Activated CD4-positive, alpha-beta memory T cell treated with anti-CD3 and anti-CD28 coated beads, Interleukin-2, amount 10 ng/mL, durations not matched to agents 7 days and 5 days (primary cell): ENCODE results near the gene AMTN. TPM values are rescaled to one million over a fixed set of nuclear protein-coding genes. Genes with fewer than 3 reads are reported as not detected.
"Not testable (repeated sequence)": the region's sequence is repeated elsewhere in the genome, so short reads cannot be mapped to it uniquely, and the experiment has no call there.

Experiments
- CTCF ChIA-PET: fragments of 350-600 bp; sonication (Branson Sonifier 250); formaldehyde crosslinking; loops from one replicate; lab custom pipeline; 2021; ENCODE audit warnings: antibody characterized with exemption, inconsistent platforms; lab: Charles Lee
- POLR2A ChIA-PET: fragments of 350-600 bp; sonication (Branson Sonifier 250); formaldehyde crosslinking; loops from one replicate; lab custom pipeline; 2021; ENCODE audit warnings: antibody characterized with exemption; lab: Charles Lee
- DNase-seq: peaks from one replicate; pipeline ENCODE4 v3.0.0-alpha.2; 2020
- H3K27ac Mint-ChIP-seq: one replicate; pipeline ENCODE4 v1.8.0; 2021; ENCODE audit warnings: mild to moderate bottlenecking, mixed read lengths
- H3K27me3 Mint-ChIP-seq: one replicate; pipeline ENCODE4 v1.8.0; 2021; ENCODE audit warnings: mixed read lengths
- H3K36me3 Mint-ChIP-seq: one replicate; pipeline ENCODE4 v1.8.0; 2021; ENCODE audit warnings: low read depth, mixed read lengths
- H3K4me1 Mint-ChIP-seq: one replicate; pipeline ENCODE4 v1.8.0; 2021; ENCODE audit warnings: mixed read lengths
- H3K4me3 Mint-ChIP-seq: one replicate; pipeline ENCODE4 v1.8.0; 2021; ENCODE audit warnings: mild to moderate bottlenecking, mixed read lengths
- H3K9me3 Mint-ChIP-seq: one replicate; pipeline ENCODE4 v1.8.0; 2021; ENCODE audit warnings: mixed read lengths
- total RNA-seq, 2 experiments: library from RNA; stranded (reverse); gene quantifications; one replicate each; pipeline ENCODE4 v1.2.3, GENCODE V29; 2021

Gene AMTN
- not detected for total RNA-seq

GRCh38 chr4:70518269-70518668 lies at the start of gene AMTN:
Gene AMTN (plus strand): TSS chr4:70518569. CDS start chr4:70518778, 209 bp downstream.
- no peak within 1 kb of the TSS for H3K27ac Mint-ChIP-seq
- H3K4me1 Mint-ChIP-seq = no peaks in the 10 kb centered on the region
- ChIA-PET POLR2A (no interaction called here), CTCF (no interaction called here)
- no peaks in the 10 kb centered on the region for H3K9me3 Mint-ChIP-seq
- peaks cover 2% of the 10 kb centered on the region for H3K27me3 Mint-ChIP-seq
- H3K36me3 Mint-ChIP-seq = no peaks in the 10 kb centered on the region
- DNase-seq = no peak
- H3K4me3 Mint-ChIP-seq = no peak within 1 kb of the TSS

GRCh38 chr4:70471897-70472296 lies 46.5 kb upstream of the AMTN start, which contains the start of gene MUC7:
Gene MUC7 (plus strand): TSS chr4:70472197. CDS start chr4:70474022, 1,825 bp downstream.
- DNase-seq = no peak
- no peak within 1 kb of the TSS for H3K4me3 Mint-ChIP-seq
- no peak within 1 kb of the TSS for H3K27ac Mint-ChIP-seq
- no peaks in the 10 kb centered on the region for H3K36me3 Mint-ChIP-seq
- ChIA-PET CTCF (no interaction called here), POLR2A (no interaction called here)
- H3K27me3 Mint-ChIP-seq = no peaks in the 10 kb centered on the region
- no peaks in the 10 kb centered on the region for H3K9me3 Mint-ChIP-seq
- H3K4me1 Mint-ChIP-seq = no peaks in the 10 kb centered on the region

GRCh38 chr4:70473679-70474078 lies 44.7 kb upstream of the AMTN start:
- no peak for DNase-seq
- H3K9me3 Mint-ChIP-seq = no peaks in the 10 kb centered on the region
- no peaks in the 10 kb centered on the region for H3K27me3 Mint-ChIP-seq
- ChIA-PET CTCF (no interaction called here), POLR2A (no interaction called here)
- H3K36me3 Mint-ChIP-seq = no peaks in the 10 kb centered on the region
- no peaks in the 10 kb centered on the region for H3K4me1 Mint-ChIP-seq
- no peak overlapping the region for H3K4me3 Mint-ChIP-seq
- no peak overlapping the region for H3K27ac Mint-ChIP-seq

GRCh38 chr4:70488748-70489147 lies 29.6 kb upstream of the AMTN start:
- DNase-seq = no peak
- Mint-ChIP-seq H3K4me3 (no peak overlapping the region), H3K27me3 (peaks cover 5% of the 10 kb centered on the region), H3K4me1 (no peaks in the 10 kb centered on the region), H3K27ac (no peak overlapping the region), H3K9me3 (no peaks in the 10 kb centered on the region), H3K36me3 (no peaks in the 10 kb centered on the region)
- ChIA-PET POLR2A (no interaction called here), CTCF (no interaction called here)

GRCh38 chr4:70496231-70496630 lies 22.1 kb upstream of the AMTN start:
- H3K4me1 Mint-ChIP-seq = no peaks in the 10 kb centered on the region
- POLR2A ChIA-PET = no interaction called here
- no peak overlapping the region for H3K27ac Mint-ChIP-seq
- CTCF ChIA-PET = no interaction called here
- no peaks in the 10 kb centered on the region for H3K27me3 Mint-ChIP-seq
- H3K36me3 Mint-ChIP-seq = no peaks in the 10 kb centered on the region
- no peak for DNase-seq
- no peak overlapping the region for H3K4me3 Mint-ChIP-seq
- no peaks in the 10 kb centered on the region for H3K9me3 Mint-ChIP-seq

- POLR2A ChIA-PET, DNase-seq, H3K36me3 Mint-ChIP-seq, H3K27me3 Mint-ChIP-seq, H3K4me3 Mint-ChIP-seq, CTCF ChIA-PET, H3K9me3 Mint-ChIP-seq, H3K27ac Mint-ChIP-seq, H3K4me1 Mint-ChIP-seq: not testable (repeated sequence)
Observed at GRCh38 chr4:70501838-70502237, 16.5 kb upstream of the AMTN start.

GRCh38 chr4:70504733-70505132 lies 13.6 kb upstream of the AMTN start:
- H3K9me3 Mint-ChIP-seq = no peaks in the 10 kb centered on the region
- no peaks in the 10 kb centered on the region for H3K27me3 Mint-ChIP-seq
- no peaks in the 10 kb centered on the region for H3K36me3 Mint-ChIP-seq
- H3K27ac Mint-ChIP-seq = no peak overlapping the region
- no peaks in the 10 kb centered on the region for H3K4me1 Mint-ChIP-seq
- ChIA-PET CTCF (interaction anchor here (0.7 to 1.1 kb wide), 2 partner anchors 9 to 418 kb away, joined by 3 to 4 read pairs; no protein-coding TSS in a partner anchor), POLR2A (no interaction called here)
- no peak for DNase-seq
- no peak overlapping the region for H3K4me3 Mint-ChIP-seq

- Mint-ChIP-seq H3K27ac (no peak overlapping the region), H3K27me3 (no peaks in the 10 kb centered on the region), H3K4me3 (no peak overlapping the region), H3K4me1 (no peaks in the 10 kb centered on the region), H3K36me3 (no peaks in the 10 kb centered on the region), H3K9me3 (no peaks in the 10 kb centered on the region)
- CTCF ChIA-PET = interaction anchor here (1.1 to 1.3 kb wide), 2 partner anchors 10 to 19 kb away, joined by 3 read pairs; no protein-coding TSS in a partner anchor
- POLR2A ChIA-PET = no interaction called here
- peak; percentile 51 for DNase-seq
Observed at GRCh38 chr4:70505151-70505748, 13.1 kb upstream of the AMTN start.

- DNase-seq = no peak
- Mint-ChIP-seq H3K4me3 (no peak overlapping the region), H3K27me3 (peaks cover 4% of the 10 kb centered on the region), H3K4me1 (no peaks in the 10 kb centered on the region), H3K36me3 (no peaks in the 10 kb centered on the region), H3K27ac (no peak overlapping the region), H3K9me3 (no peaks in the 10 kb centered on the region)
- POLR2A ChIA-PET = no interaction called here
- CTCF ChIA-PET = no interaction called here
Observed at GRCh38 chr4:70508801-70509200, 9.6 kb upstream of the AMTN start.

GRCh38 chr4:70511365-70511764 lies 7.0 kb upstream of the AMTN start:
- Mint-ChIP-seq H3K36me3 (no peaks in the 10 kb centered on the region), H3K27ac (no peak overlapping the region), H3K4me1 (no peaks in the 10 kb centered on the region), H3K9me3 (no peaks in the 10 kb centered on the region), H3K4me3 (no peak overlapping the region), H3K27me3 (peaks cover 4% of the 10 kb centered on the region)
- ChIA-PET POLR2A (no interaction called here), CTCF (no interaction called here)
- DNase-seq = no peak

GRCh38 chr4:70515367-70516250 lies 2.8 kb upstream of the AMTN start:
- Mint-ChIP-seq H3K4me1 (no peaks in the 10 kb centered on the region), H3K9me3 (no peaks in the 10 kb centered on the region), H3K4me3 (no peak overlapping the region), H3K27ac (no peak overlapping the region), H3K36me3 (no peaks in the 10 kb centered on the region), H3K27me3 (peaks cover 6% of the 10 kb centered on the region)
- POLR2A ChIA-PET = no interaction called here
- no peak for DNase-seq
- CTCF ChIA-PET = no interaction called here

GRCh38 chr4:70518716-70519115 lies 347 bp downstream of the AMTN start:
- Mint-ChIP-seq H3K36me3 (no peaks in the 10 kb centered on the region), H3K27ac (no peak overlapping the region), H3K4me3 (no peak overlapping the region), H3K27me3 (peaks cover 2% of the 10 kb centered on the region), H3K9me3 (no peaks in the 10 kb centered on the region), H3K4me1 (no peaks in the 10 kb centered on the region)
- no peak for DNase-seq
- POLR2A ChIA-PET = no interaction called here
- CTCF ChIA-PET = no interaction called here

GRCh38 chr4:70522626-70523025 lies 4.3 kb downstream of the AMTN start:
- Mint-ChIP-seq H3K36me3 (no peaks in the 10 kb centered on the region), H3K27me3 (peaks cover 2% of the 10 kb centered on the region), H3K27ac (no peak overlapping the region), H3K4me1 (no peaks in the 10 kb centered on the region), H3K4me3 (no peak overlapping the region), H3K9me3 (no peaks in the 10 kb centered on the region)
- POLR2A ChIA-PET = no interaction called here
- no peak for DNase-seq
- CTCF ChIA-PET = no interaction called here
